CD14-positive monocyte (primary cell): Measurements from ENCODE around the gene PNKP. TPM values are rescaled to one million over a fixed set of nuclear protein-coding genes. Genes with fewer than 3 reads are reported as not detected.

Experiments used
- DNase-seq, 3 donors: peaks; one replicate each; pipeline ENCODE4 v3.0.0-alpha.2; 2011 to 2022
- H2AFZ ChIP-seq: 2 replicates; pipeline ENCODE4 v1.6.0; 2012; ENCODE audit warnings: mild to moderate bottlenecking, low read depth, low read length, inconsistent platforms; ENCODE audit not compliant: insufficient read depth, poor library complexity, severe bottlenecking
- H3K27ac ChIP-seq, 2 donors: 1 replicate in 1 of 2; 2 replicates in 1 of 2; pipeline ENCODE4 v1.5.1; 2012 to 2013; ENCODE audit warnings: low read length in 2 of 2, control low read depth in 1 of 2, inconsistent platforms in 1 of 2, low read depth in 1 of 2, mild to moderate bottlenecking in 1 of 2
- H3K27me3 ChIP-seq, 2 donors: one replicate each; pipeline versions ENCODE4 v1.6.0 to v1.6.1; 2011 to 2013; ENCODE audit warnings: low read length in 2 of 2; ENCODE audit not compliant: control insufficient read depth in 2 of 2, insufficient read depth in 2 of 2
- H3K36me3 ChIP-seq, 2 donors: replicated peaks in 1 of 2; 1 replicate in 1 of 2; 2 replicates in 1 of 2; pipeline versions ENCODE4 v1.5.1 to v1.6.1; 2012 to 2013; ENCODE audit warnings: low read length in 2 of 2, control low read depth in 1 of 2, inconsistent platforms in 1 of 2, mild to moderate bottlenecking in 1 of 2; ENCODE audit not compliant: insufficient read depth in 2 of 2, control insufficient read depth in 1 of 2
- H3K4me1 ChIP-seq, 2 donors: 1 replicate in 1 of 2; 2 replicates in 1 of 2; pipeline versions ENCODE4 v1.5.1 to v1.6.1; 2012 to 2013; ENCODE audit warnings: low read length in 2 of 2, control low read depth in 1 of 2, inconsistent platforms in 1 of 2, mild to moderate bottlenecking in 1 of 2, moderate library complexity in 1 of 2; ENCODE audit not compliant: insufficient read depth in 2 of 2, control insufficient read depth in 1 of 2
- H3K4me2 ChIP-seq: replicated peaks from 2 replicates; pipeline ENCODE3; 2012; ENCODE audit warnings: low read length, moderate library complexity, mild to moderate bottlenecking; ENCODE audit not compliant: poor library complexity, severe bottlenecking; ENCODE audit errors: extremely low read depth
- H3K4me3 ChIP-seq, 3 experiments: fragments of 200-600 bp in 1 of 3; sonication (generic) in 1 of 3; replicated peaks in 1 of 3; 1 replicate in 2 of 3; 2 replicates in 1 of 3; pipeline ENCODE4 v1.5.1; 2011 to 2013; ENCODE audit warnings: low read length in 3 of 3, mild to moderate bottlenecking in 3 of 3, control low read depth in 2 of 3, low read depth in 2 of 3, inconsistent platforms in 1 of 3, moderate library complexity in 1 of 3
- H3K79me2 ChIP-seq: 2 replicates; pipeline ENCODE4 v1.6.0; 2012; ENCODE audit warnings: mild to moderate bottlenecking, control low read depth, inconsistent platforms, low read length, moderate library complexity; ENCODE audit not compliant: insufficient read depth
- H3K9ac ChIP-seq: 2 replicates; pipeline ENCODE4 v1.6.0; 2017; ENCODE audit warnings: low read length, mild to moderate bottlenecking; ENCODE audit not compliant: insufficient read depth, poor library complexity, severe bottlenecking
- H3K9me3 ChIP-seq, 2 donors: replicated peaks in 1 of 2; 1 replicate in 1 of 2; 2 replicates in 1 of 2; pipeline versions ENCODE4 v1.5.1 to v1.6.1; 2012 to 2013; ENCODE audit warnings: low read length in 2 of 2, control low read depth in 1 of 2; ENCODE audit not compliant: control insufficient read depth in 1 of 2, insufficient read depth in 1 of 2
- H4K20me1 ChIP-seq: 2 replicates; pipeline ENCODE4 v1.6.0; 2012; ENCODE audit warnings: mild to moderate bottlenecking, low read length, control low read depth, moderate library complexity; ENCODE audit not compliant: insufficient read depth
- H3K27ac Mint-ChIP-seq, 7 donors: one replicate each; pipeline ENCODE4 v1.8.0; 2020; ENCODE audit warnings: mild to moderate bottlenecking in 7 of 7, mixed read lengths in 7 of 7, moderate library complexity in 6 of 7, inconsistent platforms in 2 of 7
- H3K27me3 Mint-ChIP-seq, 3 donors: one replicate each; pipeline ENCODE4 v1.8.0; 2021 to 2022; ENCODE audit warnings: low read depth in 3 of 3, mild to moderate bottlenecking in 3 of 3, mixed read lengths in 3 of 3, moderate library complexity in 3 of 3, inconsistent platforms in 1 of 3
- H3K36me3 Mint-ChIP-seq, 2 donors: one replicate each; pipeline ENCODE4 v1.8.0; 2020; ENCODE audit warnings: mixed read lengths in 2 of 2, inconsistent platforms in 1 of 2, mild to moderate bottlenecking in 1 of 2
- H3K4me1 Mint-ChIP-seq: one replicate; pipeline ENCODE4 v1.8.0; 2020; ENCODE audit warnings: mild to moderate bottlenecking, mixed read lengths
- H3K4me3 Mint-ChIP-seq, 2 donors: one replicate each; pipeline ENCODE4 v1.8.0; 2020; ENCODE audit warnings: mild to moderate bottlenecking in 2 of 2, mixed read lengths in 2 of 2, moderate library complexity in 1 of 2
- H3K9me3 Mint-ChIP-seq, 7 donors: one replicate each; pipeline ENCODE4 v1.8.0; 2020 to 2022; ENCODE audit warnings: mixed read lengths in 7 of 7, mild to moderate bottlenecking in 6 of 7, moderate library complexity in 6 of 7, inconsistent platforms in 2 of 7
- CTCF ChIP-seq: fragments of 200-600 bp; IDR thresholded peaks from one replicate; pipeline ENCODE4 v1.8.0; 2022; ENCODE audit warnings: antibody characterized with exemption, mild to moderate bottlenecking
- WGBS: methylation state at CpG from one replicate; pipeline ENCODE4 v1.1.5; 2013; ENCODE audit warnings: missing lambda C conversion rate; ENCODE audit not compliant: insufficient coverage; 5-methylcytosine and 5-hydroxymethylcytosine counted together
- intact Hi-C, 2 donors: fragments of 100-400 bp; cut with micrococcal nuclease; formaldehyde crosslinking; loops; one replicate each; pipeline versions ENCODE4 v1.15.0 to v1.15.1; 2023
- polyA plus RNA-seq, 3 donors: library from polyadenylated mRNA; depleted of rRNA in 1 of 3; unstranded in 2 of 3; stranded (reverse) in 1 of 3; fragments of 300-500 nt in 2 of 3; fragments of >200 nt in 1 of 3; fragmentation: Illumina TruSeq in 2 of 3; gene quantifications; 1 replicate in 2 of 3; 2 replicates in 1 of 3; pipeline ENCODE4 v1.2.3, GENCODE V29; 2012 to 2021

Gene PNKP
- polyA plus RNA-seq, 3 donors = 23.0 to 88.6 (median 30.2) TPM

- no peaks in the 10 kb centered on the region for H3K27me3 ChIP-seq
- peaks cover 2 to 11% of the 10 kb centered on the region in 2 donors for H3K36me3 ChIP-seq
- peak overlapping the region; percentile 100 for H3K4me2 ChIP-seq
- no peaks in the 10 kb centered on the region for H3K9me3 ChIP-seq
- peaks cover 18 to 46% of the 10 kb centered on the region in 2 donors for H3K36me3 Mint-ChIP-seq
- peaks cover 34% of the 10 kb centered on the region for H3K79me2 ChIP-seq
- WGBS = 2% methylated on average over 12 of the region's 15 CpGs
- no peaks in the 10 kb centered on the region for H3K9me3 Mint-ChIP-seq
- H3K27me3 Mint-ChIP-seq = peaks cover 0 to 3% (median 0%) of the 10 kb centered on the region in 3 donors
- intact Hi-C loops = loop anchor here (5.0 kb wide), 3 partner anchors 52 to 102 kb away; partner anchors contain the start of genes AP2A1 (in 1 of the 2), FUZ (in 1 of the 2) and MED25 (in 1 of the 2)
- peaks cover 26% of the 10 kb centered on the region for H4K20me1 ChIP-seq
- DNase-seq = no peak
- peaks cover 51 to 60% of the 10 kb centered on the region in 2 donors for H3K4me1 ChIP-seq
- H3K4me3 ChIP-seq = peak overlapping the region; percentile 20 to 99 (median 37)
- no peak overlapping the region for H3K4me3 Mint-ChIP-seq
- peak overlapping the region; percentile 90 for H2AFZ ChIP-seq
- H3K9ac ChIP-seq = peak overlapping the region; percentile 52
- H3K27ac Mint-ChIP-seq = no peak overlapping the region
- TF ChIP-seq CTCF = no peak
- H3K4me1 Mint-ChIP-seq = peaks cover 54% of the 10 kb centered on the region
- H3K27ac ChIP-seq = peak overlapping the region; percentile 77 to 85
Measured at GRCh38 chr19:49869009-49869483, 1.7 kb upstream of the PNKP start.

- peaks cover 42% of the 10 kb centered on the region for H3K79me2 ChIP-seq
- peak overlapping the region; percentile 100 for H3K4me2 ChIP-seq
- H4K20me1 ChIP-seq = peaks cover 52% of the 10 kb centered on the region
- peaks cover 32 to 52% of the 10 kb centered on the region in 2 donors for H3K36me3 Mint-ChIP-seq
- no peaks in the 10 kb centered on the region for H3K9me3 ChIP-seq
- H3K36me3 ChIP-seq = peaks cover 36 to 44% of the 10 kb centered on the region in 2 donors
- H3K4me1 ChIP-seq = peaks cover 40 to 48% of the 10 kb centered on the region in 2 donors
- no peaks in the 10 kb centered on the region for H3K9me3 Mint-ChIP-seq
- H3K4me1 Mint-ChIP-seq = peaks cover 41% of the 10 kb centered on the region
- H3K27me3 ChIP-seq = no peaks in the 10 kb centered on the region
- no peak overlapping the region for H2AFZ ChIP-seq
- peak overlapping the region in 1 of 3 experiments; percentile 99 for H3K4me3 ChIP-seq
- intact Hi-C loops = loop anchor here (5.0 kb wide), 3 partner anchors 48 to 98 kb away; partner anchors contain the start of genes AP2A1 (in 1 of the 2), FUZ (in 1 of the 2) and MED25 (in 1 of the 2)
- H3K27ac ChIP-seq = peak overlapping the region in 1 of 2 donors; percentile 45
- H3K9ac ChIP-seq = no peak overlapping the region
- DNase-seq = no peak
- peak overlapping the region in 1 of 2 donors; percentile 60 for H3K4me3 Mint-ChIP-seq
- no peak for TF ChIP-seq CTCF
- no peaks in the 10 kb centered on the region for H3K27me3 Mint-ChIP-seq
- 93% methylated on average over 6 of the region's 13 CpGs for WGBS
- no peak overlapping the region for H3K27ac Mint-ChIP-seq
Measured at GRCh38 chr19:49864890-49865289, 2.5 kb downstream of the PNKP start.
